Sigmoid colon (tissue), 7 donors: ENCODE measurements around the gene MOCOS. TPM values are rescaled to one million over a fixed set of nuclear protein-coding genes. Genes with fewer than 3 reads are reported as not detected.

Experiments used
- DNase-seq: peaks from one replicate; pipeline ENCODE4 v3.0.0-alpha.2; 2019
- H3K27ac ChIP-seq, 4 donors: fragments of 200-600 bp; sonication (generic); one replicate each; pipeline ENCODE4 v1.5.1; 2016 to 2019; ENCODE audit warnings: mild to moderate bottlenecking in 1 of 4
- H3K27me3 ChIP-seq, 3 donors: fragments of 200-600 bp; sonication (generic); one replicate each; pipeline ENCODE4 v1.5.1; 2019; ENCODE audit warnings: mild to moderate bottlenecking in 1 of 3
- H3K36me3 ChIP-seq, 4 donors: fragments of 200-600 bp; sonication (generic); one replicate each; pipeline ENCODE4 v1.5.1; 2016 to 2019
- H3K4me1 ChIP-seq, 4 donors: fragments of 200-600 bp; sonication (generic); one replicate each; pipeline ENCODE4 v1.5.1; 2017 to 2019
- H3K4me3 ChIP-seq, 4 donors: fragments of 200-600 bp; sonication (generic); one replicate each; pipeline ENCODE4 v1.5.1; 2017 to 2019; ENCODE audit warnings: mild to moderate bottlenecking in 2 of 4, moderate library complexity in 1 of 4
- H3K9me3 ChIP-seq, 4 donors: fragments of 200-600 bp in 3 of 4; sonication (generic) in 3 of 4; one replicate each; pipeline versions ENCODE4 v1.5.1 to v1.6.1; 2013 to 2019
- EP300 ChIP-seq, 4 donors: sonication (generic); formaldehyde crosslinking; IDR thresholded peaks; one replicate each; pipeline ENCODE4 v1.6.1; 2017; ENCODE audit warnings: antibody characterized with exemption in 4 of 4
- POLR2A ChIP-seq, 2 donors: fragments of 450-650 bp; IDR thresholded peaks; one replicate each; pipeline ENCODE4 v1.6.1; 2016; ENCODE audit warnings: antibody characterized with exemption in 2 of 2, mild to moderate bottlenecking in 2 of 2, moderate library complexity in 2 of 2
- POLR2AphosphoS5 ChIP-seq, 4 donors: sonication (generic); formaldehyde crosslinking; IDR thresholded peaks; one replicate each; pipeline ENCODE4 v1.6.1; 2017; ENCODE audit warnings: antibody characterized with exemption in 4 of 4
- WGBS, 2 donors: extraction: QIAGEN DNeasy Blood & Tissue Kit; methylation state at CpG; one replicate each; pipeline ENCODE4 v1.1.7; 2013; 5-methylcytosine and 5-hydroxymethylcytosine counted together
- intact Hi-C: fragments of 100-400 bp; cut with DNase I; formaldehyde crosslinking; loops from one replicate; pipeline ENCODE4 v1.15.1; 2023
- polyA plus RNA-seq, 3 donors: library from polyadenylated mRNA; stranded (reverse); fragments of 200-250 nt; gene quantifications; one replicate each; pipeline ENCODE4 v1.2.3, GENCODE V29; 2013
- total RNA-seq, 4 donors: library from RNA; depleted of rRNA; stranded (reverse); fragments of >200 nt; gene quantifications; one replicate each; pipeline ENCODE4 v1.1.0, GENCODE V29; 2016
- TF ChIP-seq, protein P1 (sequence below), 4 experiments: fragments of 450-650 bp in 3 of 4; fragments of 200-600 bp in 1 of 4; IDR thresholded peaks; one replicate each; pipeline ENCODE4 v1.5.1; 2016 to 2019; ENCODE audit warnings: antibody characterized with exemption in 4 of 4, mild to moderate bottlenecking in 3 of 4, moderate library complexity in 2 of 4
- donor health status: healthy with polysubstance abuse.
- donor health status: Bipolar disorder and iron deficiency.
- donor health status: healthy.

Gene MOCOS
- total and polyA plus RNA-seq, 7 donors, result 0.49 to 3.6 (median 1.8) TPM

DNA sequence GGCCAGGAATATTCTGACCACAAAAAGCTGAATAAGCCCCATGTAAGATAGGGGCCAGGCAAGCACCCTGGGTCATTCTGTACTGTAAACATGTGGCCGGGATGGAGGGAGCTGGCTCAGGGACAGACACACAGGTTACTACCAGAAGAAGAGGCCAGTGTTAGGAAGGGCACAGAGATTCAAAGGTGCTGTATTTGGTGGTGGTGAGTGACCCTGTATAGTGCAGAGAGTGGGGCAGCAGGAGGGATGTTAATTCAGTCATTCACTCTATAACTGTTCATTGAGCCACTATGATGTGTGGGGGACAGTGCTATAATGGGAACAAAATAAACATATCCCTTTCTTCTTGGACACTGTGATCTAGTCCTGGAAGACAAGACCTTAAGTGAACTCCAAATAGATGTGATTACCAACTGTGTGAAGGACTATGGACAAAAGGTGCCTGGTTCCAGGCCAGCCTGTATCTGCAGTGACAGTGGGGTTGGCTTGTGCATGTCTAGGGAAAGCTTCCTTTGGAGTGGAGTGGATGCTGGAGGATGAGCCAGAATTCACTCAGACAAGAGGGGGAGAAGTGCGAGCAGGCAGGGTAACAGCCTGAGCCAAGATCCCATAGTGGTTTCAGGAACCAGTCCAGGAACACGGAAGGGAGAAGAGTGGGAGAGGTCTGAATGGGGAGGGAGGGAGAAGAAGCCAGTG is 8.3 kb downstream of the MOCOS start:
- Histone ChIP-seq H3K36me3 (no peaks in the 10 kb centered on the region), H3K9me3 (no peaks in the 10 kb centered on the region), H3K4me1 (no peaks in the 10 kb centered on the region), H3K4me3 (no peak overlapping the region), H3K27me3 (no peaks in the 10 kb centered on the region), H3K27ac (no peak overlapping the region)
- WGBS, 2 donors, result 78 to 87% methylated on average over 3 of the region's 3 CpGs
- intact Hi-C loops, result no loop called here
- DNase-seq, result no peak
- no peak for TF ChIP-seq POLR2AphosphoS5 (IDR thresholded peaks at IDR 0.05)
- no peak for TF ChIP-seq POLR2A (IDR thresholded peaks at IDR 0.05)
- TF ChIP-seq, protein P1, sequence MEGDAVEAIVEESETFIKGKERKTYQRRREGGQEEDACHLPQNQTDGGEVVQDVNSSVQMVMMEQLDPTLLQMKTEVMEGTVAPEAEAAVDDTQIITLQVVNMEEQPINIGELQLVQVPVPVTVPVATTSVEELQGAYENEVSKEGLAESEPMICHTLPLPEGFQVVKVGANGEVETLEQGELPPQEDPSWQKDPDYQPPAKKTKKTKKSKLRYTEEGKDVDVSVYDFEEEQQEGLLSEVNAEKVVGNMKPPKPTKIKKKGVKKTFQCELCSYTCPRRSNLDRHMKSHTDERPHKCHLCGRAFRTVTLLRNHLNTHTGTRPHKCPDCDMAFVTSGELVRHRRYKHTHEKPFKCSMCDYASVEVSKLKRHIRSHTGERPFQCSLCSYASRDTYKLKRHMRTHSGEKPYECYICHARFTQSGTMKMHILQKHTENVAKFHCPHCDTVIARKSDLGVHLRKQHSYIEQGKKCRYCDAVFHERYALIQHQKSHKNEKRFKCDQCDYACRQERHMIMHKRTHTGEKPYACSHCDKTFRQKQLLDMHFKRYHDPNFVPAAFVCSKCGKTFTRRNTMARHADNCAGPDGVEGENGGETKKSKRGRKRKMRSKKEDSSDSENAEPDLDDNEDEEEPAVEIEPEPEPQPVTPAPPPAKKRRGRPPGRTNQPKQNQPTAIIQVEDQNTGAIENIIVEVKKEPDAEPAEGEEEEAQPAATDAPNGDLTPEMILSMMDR (IDR thresholded peaks at IDR 0.05), result no peak
- no peak for TF ChIP-seq EP300 (IDR thresholded peaks at IDR 0.05)

DNA sequence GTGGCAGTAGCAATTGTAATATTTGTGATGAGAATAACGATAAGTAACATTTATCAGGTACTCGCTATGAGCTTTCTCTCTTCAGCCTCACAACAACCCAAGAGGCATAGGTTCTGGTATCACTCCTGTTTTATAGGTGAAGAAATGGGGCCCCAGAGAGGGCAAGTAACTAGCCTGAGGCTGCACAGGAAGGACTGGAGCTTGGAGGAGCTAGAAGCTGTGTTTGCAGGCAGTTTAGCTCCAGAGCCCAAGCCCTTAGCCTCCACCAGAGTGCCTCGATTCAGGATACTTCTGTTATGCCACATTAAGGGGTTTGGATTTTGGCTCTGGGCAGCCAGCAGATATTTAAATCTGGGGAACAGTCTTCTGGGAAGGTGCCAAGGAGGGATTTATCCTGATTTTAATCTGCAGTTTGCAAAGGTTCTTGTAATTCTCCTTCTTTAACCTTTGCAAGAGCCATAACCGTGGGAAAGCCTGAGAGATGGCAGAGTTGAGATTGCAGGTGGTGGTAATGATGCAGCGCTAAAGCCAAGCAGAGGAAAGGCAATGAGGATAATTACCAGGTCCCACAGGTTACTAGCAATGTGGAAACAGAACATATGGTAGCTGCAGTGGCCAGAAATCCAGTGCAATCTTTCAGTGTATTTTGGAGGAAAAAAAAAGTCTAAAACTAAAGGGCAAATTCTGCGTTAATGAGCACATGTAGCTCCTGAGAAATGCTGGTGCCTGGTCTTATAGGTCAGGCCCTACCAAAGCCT is 9.1 kb downstream of the MOCOS start:
- Histone ChIP-seq H3K27me3 (no peaks in the 10 kb centered on the region), H3K36me3 (no peaks in the 10 kb centered on the region), H3K27ac (no peak overlapping the region), H3K4me3 (no peak overlapping the region), H3K9me3 (no peaks in the 10 kb centered on the region), H3K4me1 (no peaks in the 10 kb centered on the region)
- DNase-seq, result no peak
- TF ChIP-seq EP300 (IDR thresholded peaks at IDR 0.05) (no peak), POLR2A (IDR thresholded peaks at IDR 0.05) (no peak), POLR2AphosphoS5 (IDR thresholded peaks at IDR 0.05) (no peak)
- TF ChIP-seq, protein P1 (IDR thresholded peaks at IDR 0.05), result no peak
- 82 to 87% methylated on average over 6 of the region's 6 CpGs for WGBS, 2 donors
- intact Hi-C loops, result no loop called here

DNA sequence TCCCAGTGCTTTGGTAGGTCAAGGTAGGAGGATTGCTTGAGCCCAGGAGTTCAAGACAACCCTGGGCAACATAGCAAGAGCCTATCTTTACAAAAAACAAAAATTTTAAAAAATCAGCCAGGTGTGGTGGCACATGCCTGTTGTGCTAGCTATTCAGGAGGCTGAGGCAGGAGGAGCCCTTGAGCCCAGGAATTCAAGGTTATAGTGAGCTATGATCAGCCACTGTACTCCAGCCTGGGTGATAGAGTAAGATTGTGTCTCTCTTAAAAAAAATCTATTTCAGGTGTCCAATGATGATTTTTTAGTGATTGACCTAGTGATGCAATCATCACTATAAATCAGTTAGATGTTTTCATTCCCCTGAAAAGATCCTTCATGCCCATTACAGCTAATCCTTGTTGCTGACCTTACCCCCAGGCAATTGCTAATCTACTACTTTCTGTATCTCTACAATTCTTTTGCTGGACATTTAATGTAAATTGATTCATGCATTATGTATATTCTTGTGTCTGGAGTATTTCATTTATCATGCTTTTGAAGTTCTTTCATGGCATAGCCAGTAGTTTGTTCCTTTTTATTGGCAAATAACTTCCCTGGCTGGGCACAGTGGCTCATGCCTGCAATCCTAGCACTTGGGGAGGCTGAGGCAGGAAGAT is 10.3 kb downstream of the MOCOS start:
- no peaks in the 10 kb centered on the region for H3K36me3 ChIP-seq
- H3K9me3 ChIP-seq, result no peaks in the 10 kb centered on the region
- no peaks in the 10 kb centered on the region for H3K4me1 ChIP-seq
- no peak for DNase-seq
- intact Hi-C loops, result no loop called here
- no peak overlapping the region for H3K27ac ChIP-seq
- no peaks in the 10 kb centered on the region for H3K27me3 ChIP-seq
- H3K4me3 ChIP-seq, result no peak overlapping the region
- no peak for TF ChIP-seq EP300 (IDR thresholded peaks at IDR 0.05)
- TF ChIP-seq POLR2AphosphoS5 (IDR thresholded peaks at IDR 0.05), result no peak
- TF ChIP-seq, protein P1 (IDR thresholded peaks at IDR 0.05), result no peak
- TF ChIP-seq POLR2A (IDR thresholded peaks at IDR 0.05), result no peak

DNA sequence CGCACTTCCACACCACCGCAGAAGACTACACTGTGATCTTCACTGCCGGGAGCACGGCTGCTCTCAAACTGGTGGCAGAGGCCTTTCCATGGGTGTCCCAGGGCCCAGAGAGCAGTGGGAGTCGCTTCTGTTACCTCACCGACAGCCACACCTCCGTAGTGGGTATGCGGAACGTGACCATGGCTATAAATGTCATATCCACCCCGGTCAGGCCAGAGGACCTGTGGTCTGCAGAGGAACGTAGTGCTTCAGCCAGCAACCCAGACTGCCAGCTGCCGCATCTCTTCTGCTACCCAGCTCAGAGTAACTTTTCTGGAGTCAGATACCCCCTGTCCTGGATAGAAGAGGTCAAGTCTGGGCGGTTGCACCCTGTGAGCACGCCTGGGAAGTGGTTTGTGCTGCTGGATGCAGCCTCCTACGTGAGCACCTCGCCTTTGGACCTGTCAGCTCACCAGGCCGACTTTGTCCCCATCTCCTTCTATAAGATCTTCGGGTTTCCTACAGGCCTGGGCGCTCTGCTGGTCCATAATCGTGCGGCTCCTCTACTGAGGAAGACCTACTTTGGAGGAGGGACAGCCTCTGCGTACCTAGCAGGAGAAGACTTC is 12.5 kb downstream of the MOCOS start:
- TF ChIP-seq, protein P1 (IDR thresholded peaks at IDR 0.05), result no peak
- TF ChIP-seq EP300 (IDR thresholded peaks at IDR 0.05), result no peak
- TF ChIP-seq POLR2A (IDR thresholded peaks at IDR 0.05), result no peak
- TF ChIP-seq POLR2AphosphoS5 (IDR thresholded peaks at IDR 0.05), result no peak
- Histone ChIP-seq H3K4me1 (no peaks in the 10 kb centered on the region), H3K27ac (no peak overlapping the region), H3K9me3 (no peaks in the 10 kb centered on the region), H3K36me3 (no peaks in the 10 kb centered on the region), H3K4me3 (no peak overlapping the region), H3K27me3 (no peaks in the 10 kb centered on the region)
- intact Hi-C loops, result no loop called here
- no peak for DNase-seq
- 89 to 90% methylated on average over 22 of the region's 22 CpGs for WGBS, 2 donors
